HepG2 (cell line): Measurements from ENCODE around the gene SHANK3. TPM values are rescaled to one million over a fixed set of nuclear protein-coding genes. Genes with fewer than 3 reads are reported as not detected.

Experiments used
- ATAC-seq: fragments of 200-7000 bp; cut with Tn5 transposase; 3 replicates; pipeline ENCODE4 v1.9.1; 2020; ENCODE audit warnings: mild to moderate bottlenecking, moderate library complexity
- BruUV-seq: library from RNA; stranded (reverse); fragments of 400-500 nt; replicated peaks from 2 replicates; lab custom pipeline; 2021; lab: Mats Ljungman, UMichigan
- CTCF ChIA-PET: fragments of 300-600 bp; formaldehyde crosslinking; extraction: SDS; loops from one replicate; lab custom pipeline; 2021; ENCODE audit warnings: low total read pairs, inconsistent platforms, low intra/inter-chr PET ratio; lab: Yijun Ruan, JAX
- POLR2A ChIA-PET: fragments of 350-600 bp; sonication (Branson Sonifier 250); formaldehyde crosslinking; loops from one replicate; lab custom pipeline; 2020; ENCODE audit warnings: antibody characterized with exemption, inconsistent platforms; lab: Yijun Ruan, JAX
- DNase-seq: peaks from one replicate; pipeline ENCODE4 v3.0.0-alpha.2; 2015; ENCODE audit warnings: low spot score
- FAIRE-seq: peaks from 3 replicates; lab custom pipeline; 2011; peaks lifted over from hg19 to GRCh38; lab: Jason Lieb, UNC
- H2AFZ ChIP-seq: one replicate; pipeline ENCODE4 v1.6.1; 2011; ENCODE audit warnings: low read length, inconsistent platforms
- H3K27ac ChIP-seq: fragments of 300-600 bp; 3 replicates; pipeline ENCODE4 v1.8.0; 2011; ENCODE audit warnings: mixed run types, mild to moderate bottlenecking, mixed read lengths, low read length, inconsistent platforms; ENCODE audit not compliant: insufficient read depth; ENCODE audit errors: extremely low read length
- H3K27me3 ChIP-seq, 2 experiments: fragments of 200-600 bp in 1 of 2; 2 replicates in 1 of 2; 3 replicates in 1 of 2; pipeline versions ENCODE4 v1.6.0 to v1.8.0; 2011; ENCODE audit warnings: low read length in 2 of 2, mild to moderate bottlenecking in 2 of 2, moderate library complexity in 2 of 2, inconsistent platforms in 1 of 2; ENCODE audit not compliant: insufficient read depth in 2 of 2, control insufficient read depth in 1 of 2
- H3K36me3 ChIP-seq, 2 experiments: fragments of 200-600 bp in 1 of 2; replicated peaks in 1 of 2; 2 replicates in 1 of 2; 3 replicates in 1 of 2; pipeline versions ENCODE4 v1.5.1 to v1.8.0; 2011; ENCODE audit warnings: low read length in 2 of 2, inconsistent platforms in 1 of 2; ENCODE audit not compliant: insufficient read depth in 2 of 2, control insufficient read depth in 1 of 2
- H3K4me1 ChIP-seq: 2 replicates; pipeline ENCODE4 v1.5.1; 2012; ENCODE audit warnings: low read length, inconsistent platforms; ENCODE audit not compliant: insufficient read depth
- H3K4me2 ChIP-seq: 2 replicates; pipeline ENCODE4 v1.6.0; 2011; ENCODE audit warnings: low read depth, low read length, inconsistent platforms
- H3K4me3 ChIP-seq, 3 experiments: fragments of 200-600 bp in 1 of 3; sonication (generic), shearing (Covaris generic) in 1 of 3; replicated peaks in 1 of 3; 2 replicates each; pipeline ENCODE4 v1.5.1; 2011 to 2016; ENCODE audit warnings: low read length in 3 of 3, inconsistent platforms in 2 of 3, low read depth in 2 of 3, mild to moderate bottlenecking in 2 of 3, control low read depth in 1 of 3, mixed read lengths in 1 of 3; ENCODE audit not compliant: insufficient read depth in 1 of 3
- H3K79me2 ChIP-seq: one replicate; pipeline ENCODE4 v1.6.1; 2011; ENCODE audit warnings: low read length, inconsistent platforms; ENCODE audit not compliant: insufficient read depth
- H3K9ac ChIP-seq: 2 replicates; pipeline ENCODE4 v1.6.0; 2011; ENCODE audit warnings: mild to moderate bottlenecking, low read depth, low read length, inconsistent platforms; ENCODE audit not compliant: insufficient read depth
- H3K9me3 ChIP-seq: 2 replicates; pipeline ENCODE4 v1.5.1; 2012; ENCODE audit warnings: mild to moderate bottlenecking, low read length
- H4K20me1 ChIP-seq: 2 replicates; pipeline ENCODE4 v1.6.0; 2011; ENCODE audit warnings: inconsistent platforms, mild to moderate bottlenecking, low read length, moderate library complexity; ENCODE audit not compliant: insufficient read depth
- CENPT ChIP-seq: sonication (generic); formaldehyde crosslinking; IDR thresholded peaks from 2 replicates; pipeline ENCODE4 v1.8.0; 2022; ENCODE audit warnings: low read depth, mild to moderate bottlenecking, moderate library complexity, missing genetic modification reagents
- DNMT3B ChIP-seq: conservative IDR thresholded peaks from 2 replicates; pipeline ENCODE4 v1.6.1; 2016; ENCODE audit warnings: missing biosample characterization, control low read depth
- HINFP ChIP-seq: sonication (generic); formaldehyde crosslinking; IDR thresholded peaks from 2 replicates; pipeline ENCODE4 v1.4.0; 2020; ENCODE audit warnings: low read depth, mild to moderate bottlenecking, missing genetic modification reagents
- IRF1 ChIP-seq: sonication (generic); formaldehyde crosslinking; IDR thresholded peaks from 2 replicates; pipeline ENCODE4 v1.4.0; 2020; ENCODE audit warnings: low read depth, mild to moderate bottlenecking, missing genetic modification reagents
- MEIS2 ChIP-seq: sonication (generic); formaldehyde crosslinking; IDR thresholded peaks from 2 replicates; pipeline ENCODE4 v1.9.0; 2021; ENCODE audit warnings: mild to moderate bottlenecking, missing genetic modification reagents
- NFE2L2 ChIP-seq: fragments of 150-350 bp; IDR thresholded peaks from 2 replicates; pipeline ENCODE4 v1.6.1; 2014; ENCODE audit warnings: low read length
- RAD51 ChIP-seq: fragments of 450-650 bp; IDR thresholded peaks from 2 replicates; pipeline ENCODE4 v1.6.1; 2016; ENCODE audit warnings: borderline replicate concordance
- RBAK ChIP-seq: sonication (generic); formaldehyde crosslinking; IDR thresholded peaks from 2 replicates; pipeline ENCODE4 v1.5.1; 2020; ENCODE audit warnings: mild to moderate bottlenecking, missing genetic modification reagents
- SP1 ChIP-seq, 2 experiments: fragments of 450-650 bp in 1 of 2; sonication (generic) in 1 of 2; formaldehyde crosslinking in 1 of 2; IDR thresholded peaks; 2 replicates each; pipeline versions ENCODE4 v1.4.0 to v1.6.1; 2016 to 2020; ENCODE audit warnings: missing genetic modification reagents in 1 of 2
- TP53 ChIP-seq: sonication (generic); formaldehyde crosslinking; conservative IDR thresholded peaks from 2 replicates; pipeline ENCODE4 v1.4.0; 2020; ENCODE audit warnings: missing genetic modification reagents
- ZNF337 ChIP-seq: sonication (generic); formaldehyde crosslinking; IDR thresholded peaks from 2 replicates; pipeline ENCODE4 v1.5.1; 2020; ENCODE audit warnings: missing genetic modification reagents, low read depth, mild to moderate bottlenecking, borderline replicate concordance
- ZNF382 ChIP-seq: sonication (generic); formaldehyde crosslinking; IDR thresholded peaks from 2 replicates; pipeline ENCODE4 v1.5.0; 2020; ENCODE audit warnings: missing genetic modification reagents, mild to moderate bottlenecking, borderline replicate concordance
- ZNF775 ChIP-seq: sonication (generic); formaldehyde crosslinking; IDR thresholded peaks from 2 replicates; pipeline ENCODE4 v1.4.0; 2020; ENCODE audit warnings: missing genetic modification reagents, mild to moderate bottlenecking, moderate library complexity, borderline replicate concordance
- ZNF776 ChIP-seq: sonication (generic); formaldehyde crosslinking; IDR thresholded peaks from 2 replicates; pipeline ENCODE4 v1.4.0; 2020; ENCODE audit warnings: mild to moderate bottlenecking, missing genetic modification reagents
- ZNF788 ChIP-seq: sonication (generic); formaldehyde crosslinking; IDR thresholded peaks from 2 replicates; pipeline ENCODE4 v1.5.0; 2020; ENCODE audit warnings: mild to moderate bottlenecking, missing genetic modification reagents, borderline replicate concordance
- WGBS: methylation state at CpG from one replicate; pipeline ENCODE4 v1.1.6; 2017; ENCODE audit warnings: low lambda C conversion rate; 5-methylcytosine and 5-hydroxymethylcytosine counted together
- in situ Hi-C: cut with HindIII; loops from 2 replicates; pipeline ENCODE4 v1.10.0; 2017; ENCODE audit warnings: low pct_unique_long_range_greater_than_20kb; ENCODE audit not compliant: extremely low pct_ligation_motif_present
- intact Hi-C: fragments of 100-400 bp; cut with micrococcal nuclease; formaldehyde crosslinking; loops from one replicate; pipeline ENCODE4 v1.10.0; 2022; ENCODE audit not compliant: unreplicated experiment
- polyA plus RNA-seq, 8 experiments: library from polyadenylated mRNA; depleted of rRNA in 3 of 8; stranded (reverse) in 7 of 8; unstranded in 1 of 8; fragments of >200 nt; fragmentation: Illumina TruSeq in 4 of 8; extraction: Trizol in 4 of 8; gene quantifications; 2 replicates each; pipeline versions ENCODE4 v1.2.1 to v1.2.3, GENCODE V29; 2011 to 2016; ENCODE audit warnings: low read depth in 4 of 8, missing spikeins in 1 of 8, mixed read lengths in 1 of 8; ENCODE audit not compliant: insufficient read depth in 1 of 8
- total RNA-seq, 5 experiments: library from RNA; depleted of rRNA; stranded (reverse); fragments of >200 nt; fragmentation: Illumina TruSeq; extraction: Trizol; gene quantifications; 2 replicates each; pipeline ENCODE4 v1.2.3, GENCODE V29; 2016; ENCODE audit warnings: low read depth in 1 of 5

SHANK3 gene
- total and polyA plus RNA-seq, 2 of the 13 experiments (the other 11 are each of a cell fraction or from before 2014, with no cell fraction given): 2.9 to 4.6 TPM

- Histone ChIP-seq H3K4me2 (no peak overlapping the region), H2AFZ (no peak overlapping the region), H3K4me3 (no peak overlapping the region), H3K27ac (no peak overlapping the region), H4K20me1 (no peaks in the 10 kb centered on the region), H3K9me3 (no peaks in the 10 kb centered on the region), H3K9ac (no peak overlapping the region), H3K4me1 (peaks cover 13% of the 10 kb centered on the region; the same call in 1 of the 2 replicates), H3K27me3 (no peaks in the 10 kb centered on the region), H3K36me3 (peaks cover 3 to 7% of the 10 kb centered on the region in 2 experiments)
- no peak for ATAC-seq
- intact Hi-C loops (no loop called here), in situ Hi-C loops (no loop called here)
- no peak for FAIRE-seq
- DNase-seq: no peak
- 90% methylated on average over 12 of the region's 16 CpGs for WGBS
- no TSS peak for BruUV-seq
- ChIA-PET POLR2A (no interaction called here), CTCF (no interaction called here)
- TF ChIP-seq ZNF775: no peak
- no peak for TF ChIP-seq ZNF337 (CRISPR knock-in tag)
- TF ChIP-seq, all 625 proteins: peak for 0
- H3K79me2 ChIP-seq: no peaks in the 10 kb centered on the region
Observed at GRCh38 chr22:50711446-50712340, 39.1 kb downstream of the SHANK3 start.

GRCh38 chr22:50712341-50713007 lies 39.9 kb downstream of the SHANK3 start:
- H3K79me2 ChIP-seq: no peaks in the 10 kb centered on the region
- BruUV-seq: no TSS peak
- no peak overlapping the region for H2AFZ ChIP-seq
- no peak for ATAC-seq
- intact Hi-C loops (no loop called here), in situ Hi-C loops (no loop called here)
- no peaks in the 10 kb centered on the region for H3K9me3 ChIP-seq
- H3K4me1 ChIP-seq: peaks cover 13% of the 10 kb centered on the region; the same call in 1 of the 2 replicates
- no peak for DNase-seq
- no peaks in the 10 kb centered on the region for H4K20me1 ChIP-seq
- CTCF ChIA-PET: no interaction called here
- peaks cover 2 to 7% of the 10 kb centered on the region in 2 experiments; a peak in 4 of 5 replicates for H3K36me3 ChIP-seq
- WGBS: 95% methylated on average over 2 of the region's 9 CpGs
- TF ChIP-seq TP53 (no peak), CENPT (CRISPR knock-in tag) (no peak), IRF1 (CRISPR knock-in tag) (no peak), DNMT3B (CRISPR knock-in tag) (no peak), NFE2L2 (no peak), ZNF382 (CRISPR knock-in tag) (no peak), SP1 (IDR thresholded peaks at IDR 0.05) (no peak), SP1 (CRISPR knock-in tag; IDR thresholded peaks at IDR 0.05) (no peak), RAD51 (no peak), RBAK (no peak), MEIS2 (no peak), ZNF788 (no peak), ZNF776 (no peak), HINFP (CRISPR knock-in tag) (no peak)
- H3K4me3 ChIP-seq: no peak overlapping the region
- no peak overlapping the region for H3K9ac ChIP-seq
- FAIRE-seq: no peak
- POLR2A ChIA-PET: no interaction called here
- H3K27ac ChIP-seq: no peak overlapping the region
- no peak overlapping the region for H3K4me2 ChIP-seq
- no peaks in the 10 kb centered on the region for H3K27me3 ChIP-seq
